ENCODE data around the gene HOXB9.

Gene HOXB9

DNA sequence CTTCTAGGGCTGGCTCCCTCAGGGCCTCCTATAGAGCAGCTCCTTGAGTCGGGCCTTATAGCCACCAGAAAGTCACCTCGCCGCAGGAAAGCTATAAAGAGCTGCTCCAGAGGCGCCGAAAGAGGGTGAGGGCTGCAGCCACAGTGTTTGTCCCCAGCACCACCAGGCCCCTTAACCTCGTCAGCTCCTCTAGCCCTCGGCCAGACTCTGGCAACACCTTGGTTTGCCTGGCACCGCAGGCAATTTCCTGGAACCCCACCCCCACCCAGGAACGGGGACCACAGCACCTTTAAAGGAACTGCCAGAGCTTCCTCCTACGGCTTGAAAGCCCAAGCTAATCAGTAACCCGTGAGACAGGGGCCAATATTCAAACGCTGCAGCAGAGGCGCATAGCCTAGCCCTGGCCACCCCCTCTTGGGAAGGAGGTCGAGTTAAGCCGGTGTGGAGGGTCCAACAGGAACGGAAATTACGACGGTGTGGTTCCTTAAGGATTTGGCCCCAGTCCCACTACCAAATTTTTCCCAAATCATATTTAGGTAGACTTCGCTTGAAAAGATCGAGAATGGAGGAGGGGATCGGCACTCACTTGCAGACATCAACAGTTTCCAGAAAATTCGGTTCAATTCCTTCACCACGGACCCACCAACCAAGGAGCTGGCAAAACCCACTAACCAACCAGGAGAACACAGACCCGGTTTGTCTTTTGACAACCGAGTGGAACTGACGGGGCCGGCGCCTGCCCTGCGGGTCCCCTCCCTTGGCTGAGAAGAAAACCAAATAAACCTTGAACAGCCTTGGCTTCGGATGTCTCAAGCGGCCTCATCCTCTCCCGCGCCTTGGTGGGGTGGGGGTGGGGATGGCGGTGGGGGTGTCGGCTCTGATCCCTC is 24.4 kb downstream of the HOXB9 start:
- TF ChIP-seq, protein P1, sequence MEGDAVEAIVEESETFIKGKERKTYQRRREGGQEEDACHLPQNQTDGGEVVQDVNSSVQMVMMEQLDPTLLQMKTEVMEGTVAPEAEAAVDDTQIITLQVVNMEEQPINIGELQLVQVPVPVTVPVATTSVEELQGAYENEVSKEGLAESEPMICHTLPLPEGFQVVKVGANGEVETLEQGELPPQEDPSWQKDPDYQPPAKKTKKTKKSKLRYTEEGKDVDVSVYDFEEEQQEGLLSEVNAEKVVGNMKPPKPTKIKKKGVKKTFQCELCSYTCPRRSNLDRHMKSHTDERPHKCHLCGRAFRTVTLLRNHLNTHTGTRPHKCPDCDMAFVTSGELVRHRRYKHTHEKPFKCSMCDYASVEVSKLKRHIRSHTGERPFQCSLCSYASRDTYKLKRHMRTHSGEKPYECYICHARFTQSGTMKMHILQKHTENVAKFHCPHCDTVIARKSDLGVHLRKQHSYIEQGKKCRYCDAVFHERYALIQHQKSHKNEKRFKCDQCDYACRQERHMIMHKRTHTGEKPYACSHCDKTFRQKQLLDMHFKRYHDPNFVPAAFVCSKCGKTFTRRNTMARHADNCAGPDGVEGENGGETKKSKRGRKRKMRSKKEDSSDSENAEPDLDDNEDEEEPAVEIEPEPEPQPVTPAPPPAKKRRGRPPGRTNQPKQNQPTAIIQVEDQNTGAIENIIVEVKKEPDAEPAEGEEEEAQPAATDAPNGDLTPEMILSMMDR (conservative IDR thresholded peaks at IDR 0.05; ENCODE audit: low read depth, low read length): no peak
- no peak overlapping the region for H3K4me3 ChIP-seq (ENCODE audit: low read depth, low read length)
- no peak for DNase-seq (ENCODE audit: low read depth)

DNA sequence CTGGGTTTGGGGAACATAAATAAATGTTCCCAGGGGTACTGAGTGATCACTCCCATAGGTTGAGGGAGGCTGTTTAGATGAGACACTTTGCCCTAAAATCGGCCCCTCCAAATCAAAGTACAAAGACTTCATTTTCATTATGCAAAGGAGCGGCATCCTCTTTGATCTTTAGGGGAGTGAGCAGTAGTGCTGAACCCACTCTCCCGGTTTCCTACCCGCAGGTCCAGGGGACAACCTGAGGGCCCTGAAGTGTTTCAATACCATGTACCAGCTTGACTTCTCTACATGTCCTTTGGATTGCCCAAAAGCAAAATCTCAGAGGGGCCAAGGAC is 25.0 kb downstream of the HOXB9 start:
- no peak for DNase-seq (ENCODE audit: low read depth)
- H3K4me3 ChIP-seq (ENCODE audit: low read depth, low read length): no peak overlapping the region
- TF ChIP-seq, protein P1 (conservative IDR thresholded peaks at IDR 0.05; ENCODE audit: low read depth, low read length): no peak

DNA sequence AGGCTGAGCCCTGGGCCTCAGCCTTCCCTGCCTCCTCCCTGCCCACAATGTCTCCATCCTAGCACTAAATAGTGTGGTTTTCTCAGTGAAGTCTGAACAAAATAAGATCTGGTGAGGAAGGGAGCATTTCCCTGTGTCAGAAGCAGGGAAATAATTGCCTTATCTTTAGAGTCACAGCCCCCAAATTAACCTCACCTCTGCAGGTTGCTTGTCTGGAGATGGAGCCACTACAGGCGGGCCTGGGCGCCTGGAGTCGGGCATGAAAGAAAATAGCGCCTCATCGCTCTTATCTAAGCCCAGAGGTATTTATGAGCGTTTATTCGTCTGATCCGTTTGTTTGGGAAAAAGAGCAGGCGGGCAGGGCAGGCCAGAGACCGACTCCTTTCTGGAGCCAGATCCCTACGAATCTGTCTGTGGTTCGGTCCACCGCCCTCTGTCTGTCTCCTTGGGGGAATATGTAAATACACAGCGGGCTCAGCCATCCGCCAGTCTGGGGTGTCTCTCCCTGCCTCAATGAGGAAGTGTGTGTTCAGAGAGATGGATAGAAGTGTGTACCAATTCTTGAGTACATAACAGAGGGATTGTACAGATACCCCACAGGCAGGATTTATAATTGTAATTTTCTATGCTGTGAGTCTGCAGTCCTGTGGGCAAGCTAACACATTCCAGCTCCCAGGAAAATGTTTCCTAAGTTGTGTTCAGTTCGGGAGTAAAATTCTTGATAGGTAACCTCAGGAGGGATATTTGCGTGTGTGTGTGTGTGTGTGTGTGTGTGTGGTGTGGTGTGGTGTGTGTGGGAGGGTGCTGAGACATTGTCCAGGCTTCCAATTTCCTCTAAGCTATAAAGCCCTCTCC is 25.7 kb downstream of the HOXB9 start:
- no peak for DNase-seq (ENCODE audit: low read depth)
- TF ChIP-seq, protein P1 (conservative IDR thresholded peaks at IDR 0.05; ENCODE audit: low read depth, low read length): no peak
- H3K4me3 ChIP-seq (ENCODE audit: low read depth, low read length): no peak overlapping the region

DNA sequence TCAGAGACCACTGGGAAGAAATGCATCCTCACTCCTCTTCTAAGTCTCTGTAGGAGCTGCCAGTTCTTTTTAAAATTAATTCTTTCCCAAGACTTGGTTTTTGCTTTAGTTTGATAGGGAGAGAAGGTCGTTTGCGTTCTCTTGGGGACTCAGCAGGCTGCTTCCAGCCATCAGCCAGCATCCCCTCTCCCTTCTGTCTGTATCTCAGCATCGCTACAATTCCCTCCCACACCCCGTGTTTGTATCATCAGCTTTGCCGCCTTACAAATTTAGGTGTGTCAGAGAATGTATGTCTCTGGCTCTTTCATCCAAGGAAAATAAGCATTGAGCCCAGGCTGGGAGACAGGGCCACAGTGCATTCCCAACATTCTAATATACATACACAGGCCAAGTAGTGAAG is 26.8 kb downstream of the HOXB9 start:
- DNase-seq (ENCODE audit: low read depth): no peak
- H3K4me3 ChIP-seq (ENCODE audit: low read depth, low read length): no peak overlapping the region
- TF ChIP-seq, protein P1 (conservative IDR thresholded peaks at IDR 0.05; ENCODE audit: low read depth, low read length): no peak

DNA sequence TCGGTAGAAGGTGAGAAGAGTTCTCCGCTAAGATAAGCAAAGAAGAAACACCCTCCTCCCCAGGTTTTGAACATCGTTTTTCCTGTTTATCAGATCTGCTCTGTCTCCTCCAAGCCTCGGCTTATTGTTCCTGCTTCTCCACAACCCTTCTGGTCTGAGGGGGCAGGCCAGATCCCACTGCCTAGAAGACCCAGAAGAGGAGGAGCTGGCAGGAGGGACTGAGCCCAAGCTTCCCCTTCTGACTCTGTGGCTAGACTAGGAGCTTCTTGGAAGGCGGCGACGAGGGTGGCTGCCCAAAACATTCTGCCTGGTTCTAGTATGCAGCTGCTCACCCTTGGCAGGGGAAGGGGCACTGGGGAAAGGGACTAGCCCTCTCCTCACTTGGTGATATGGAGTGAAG is 27.4 kb downstream of the HOXB9 start:
- H3K4me3 ChIP-seq (ENCODE audit: low read depth, low read length): no peak overlapping the region
- DNase-seq (ENCODE audit: low read depth): no peak
- TF ChIP-seq, protein P1 (conservative IDR thresholded peaks at IDR 0.05; ENCODE audit: low read depth, low read length): no peak

DNA sequence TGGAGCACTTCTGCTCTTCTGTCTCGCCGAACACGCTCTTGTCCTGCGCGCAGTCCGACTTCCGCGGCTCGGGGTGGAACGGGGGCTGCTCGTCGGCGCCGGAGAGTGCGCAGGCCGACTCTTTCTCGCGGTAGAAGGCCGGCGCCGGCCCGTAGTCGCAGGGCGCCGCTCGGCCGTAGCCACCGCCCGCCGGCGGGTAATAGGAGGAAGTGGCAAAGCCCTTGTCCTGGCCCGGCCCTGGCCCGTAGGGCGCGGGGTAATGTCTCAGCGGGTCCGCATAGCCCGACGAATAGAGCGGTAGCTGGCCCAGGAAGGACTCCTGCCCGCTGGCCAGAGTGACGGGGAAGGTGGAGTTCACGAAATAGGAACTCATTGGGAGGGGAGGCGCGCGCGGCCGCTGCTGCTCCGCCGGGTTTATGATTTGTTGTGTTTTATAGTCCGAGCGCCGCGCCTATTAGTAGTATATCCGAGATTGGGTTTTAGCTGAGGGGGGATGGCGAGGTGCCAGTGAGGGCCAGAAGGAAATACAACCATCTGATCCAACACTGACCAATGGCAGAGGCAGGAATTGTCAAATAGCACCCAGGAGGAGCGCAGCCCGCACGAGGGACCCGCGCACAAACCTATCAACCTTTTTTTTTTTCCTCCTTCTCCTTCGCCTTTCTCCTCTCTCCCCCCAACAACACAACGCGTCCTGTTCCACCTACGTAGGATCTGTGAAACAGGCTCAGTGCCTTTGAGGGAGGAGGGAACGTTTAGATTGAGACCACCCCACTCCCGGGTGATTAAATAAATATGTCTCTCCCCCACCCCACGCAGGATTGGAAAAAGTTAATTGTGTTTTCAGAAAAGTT is 28.2 kb downstream of the HOXB9 start:
- no peak overlapping the region for H3K4me3 ChIP-seq (ENCODE audit: low read depth, low read length)
- TF ChIP-seq, protein P1 (conservative IDR thresholded peaks at IDR 0.05; ENCODE audit: low read depth, low read length): no peak
- no peak for DNase-seq (ENCODE audit: low read depth)

All from choroid plexus epithelial cell (primary cell).